ENCODE data around the gene TRAPPC14. TPM values are rescaled to one million over a fixed set of nuclear protein-coding genes. Genes with fewer than 3 reads are reported as not detected.
A peak's percentile ranks its signal among the peaks of the same experiment; 100 is the strongest.

Gene TRAPPC14
- total and polyA plus RNA-seq, 2 of the 13 experiments (the other 11 are each of a cell fraction or from before 2014, with no cell fraction given), result 4.7 to 9.6 TPM

- TF ChIP-seq FOXP4 (CRISPR knock-in tag; IDR thresholded peaks at IDR 0.05) (peak; percentile 21; the same call in 1 of the 2 replicates), CCAR2 (optimal IDR thresholded peaks at IDR 0.05; ENCODE audit: low read depth, low read length) (no peak), ZNF230 (CRISPR knock-in tag; IDR thresholded peaks at IDR 0.05) (peak; percentile 84), LCORL (IDR thresholded peaks at IDR 0.05) (no peak), LCORL (CRISPR knock-in tag; IDR thresholded peaks at IDR 0.05) (no peak), ZNF180 (CRISPR knock-in tag; IDR thresholded peaks at IDR 0.05; ENCODE audit: borderline replicate concordance, low read depth) (no peak), ZNF274 (CRISPR knock-in tag; IDR thresholded peaks at IDR 0.05) (0 out of 2 replicates have a peak, but pooled peaks have one; percentile 33), ZNF317 (CRISPR knock-in tag; IDR thresholded peaks at IDR 0.05) (no peak), ZFP91 (CRISPR knock-in tag; IDR thresholded peaks at IDR 0.05; ENCODE audit: borderline replicate concordance) (peak; percentile 54; the same call in 1 of the 2 replicates), XBP1 (CRISPR knock-in tag; IDR thresholded peaks at IDR 0.05) (no peak), ZIK1 (CRISPR knock-in tag; IDR thresholded peaks at IDR 0.05; ENCODE audit: borderline replicate concordance, low read depth) (0 out of 2 replicates have a peak, but pooled peaks have one; percentile 37), RFX3 (CRISPR knock-in tag; IDR thresholded peaks at IDR 0.05) (no peak), ZNF580 (CRISPR knock-in tag; IDR thresholded peaks at IDR 0.05; ENCODE audit: borderline replicate concordance, low read depth) (no peak), ZNF136 (CRISPR knock-in tag; IDR thresholded peaks at IDR 0.05; ENCODE audit: low read depth) (0 out of 2 replicates have a peak, but pooled peaks have one; percentile 15), MAF1 (CRISPR knock-in tag; IDR thresholded peaks at IDR 0.05; ENCODE audit: borderline replicate concordance) (no peak), TBL1XR1 (IDR thresholded peaks at IDR 0.05; ENCODE audit: borderline replicate concordance, low read length, partially characterized antibody) (no peak), ZNF296 (CRISPR knock-in tag; conservative IDR thresholded peaks at IDR 0.05) (no peak), ZBTB2 (CRISPR knock-in tag; IDR thresholded peaks at IDR 0.05; ENCODE audit: low read depth) (peak; percentile 76; the same call in 1 of the 2 replicates), PATZ1 (CRISPR knock-in tag; IDR thresholded peaks at IDR 0.05) (peak; percentile 91), ZNF232 (CRISPR knock-in tag; IDR thresholded peaks at IDR 0.05; ENCODE audit: borderline replicate concordance) (no peak), SIN3B (IDR thresholded peaks at IDR 0.05; ENCODE audit: low read length) (no peak)
Measured at GRCh38 chr7:100158229-100159098, at the start of gene TRAPPC14 (continued).

Data from HepG2 (cell line).